Measurements from ENCODE around the gene PTPRM.

DNA sequence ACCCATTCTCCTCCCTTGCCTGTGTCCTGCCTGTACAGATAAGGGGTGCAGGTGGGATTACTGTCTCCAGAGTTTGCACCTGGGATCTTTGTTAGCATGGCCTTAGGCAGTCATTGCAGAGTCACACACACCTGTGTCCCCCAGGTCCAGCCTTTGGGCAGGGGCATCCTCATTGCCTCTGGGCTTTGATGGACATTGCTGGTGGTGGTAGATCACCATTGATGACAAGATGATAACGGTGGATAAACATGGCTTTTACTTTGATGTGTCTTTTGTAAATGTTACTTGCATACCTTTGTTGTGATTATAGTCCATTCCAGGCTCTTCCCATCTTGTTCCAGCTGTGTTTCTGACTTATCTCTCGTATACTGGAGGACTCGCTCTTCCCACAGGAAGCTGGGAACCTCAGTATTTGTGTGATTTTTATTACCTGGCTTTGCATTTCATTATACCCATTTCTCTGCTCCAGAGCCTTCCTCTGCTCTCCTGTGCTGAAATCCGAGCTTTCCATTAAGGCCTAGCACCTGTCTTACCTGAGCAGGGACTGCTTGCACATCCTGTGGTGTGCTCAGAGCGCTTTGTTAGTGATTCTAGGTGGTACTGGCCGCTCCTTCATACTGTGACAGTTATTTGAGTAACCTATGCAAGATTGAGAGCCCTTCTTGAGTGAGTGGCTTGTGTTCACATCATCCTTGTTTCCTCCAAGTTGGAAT, 79.2 kb downstream of the PTPRM start:
- TF ChIP-seq, protein P1, sequence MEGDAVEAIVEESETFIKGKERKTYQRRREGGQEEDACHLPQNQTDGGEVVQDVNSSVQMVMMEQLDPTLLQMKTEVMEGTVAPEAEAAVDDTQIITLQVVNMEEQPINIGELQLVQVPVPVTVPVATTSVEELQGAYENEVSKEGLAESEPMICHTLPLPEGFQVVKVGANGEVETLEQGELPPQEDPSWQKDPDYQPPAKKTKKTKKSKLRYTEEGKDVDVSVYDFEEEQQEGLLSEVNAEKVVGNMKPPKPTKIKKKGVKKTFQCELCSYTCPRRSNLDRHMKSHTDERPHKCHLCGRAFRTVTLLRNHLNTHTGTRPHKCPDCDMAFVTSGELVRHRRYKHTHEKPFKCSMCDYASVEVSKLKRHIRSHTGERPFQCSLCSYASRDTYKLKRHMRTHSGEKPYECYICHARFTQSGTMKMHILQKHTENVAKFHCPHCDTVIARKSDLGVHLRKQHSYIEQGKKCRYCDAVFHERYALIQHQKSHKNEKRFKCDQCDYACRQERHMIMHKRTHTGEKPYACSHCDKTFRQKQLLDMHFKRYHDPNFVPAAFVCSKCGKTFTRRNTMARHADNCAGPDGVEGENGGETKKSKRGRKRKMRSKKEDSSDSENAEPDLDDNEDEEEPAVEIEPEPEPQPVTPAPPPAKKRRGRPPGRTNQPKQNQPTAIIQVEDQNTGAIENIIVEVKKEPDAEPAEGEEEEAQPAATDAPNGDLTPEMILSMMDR (IDR thresholded peaks at IDR 0.05), result no peak
- no peak for TF ChIP-seq POLR2A (IDR thresholded peaks at IDR 0.05)
- no peak for TF ChIP-seq EP300 (IDR thresholded peaks at IDR 0.05; ENCODE audit: low read depth)
- no peak for TF ChIP-seq POLR2AphosphoS5 (IDR thresholded peaks at IDR 0.05)
